Measurements from ENCODE around the gene ME1. TPM values are rescaled to one million over a fixed set of nuclear protein-coding genes. Genes with fewer than 3 reads are reported as not detected.

ME1 gene
- total RNA-seq, 1 experiment from 2014 or later, result 131 TPM

DNA sequence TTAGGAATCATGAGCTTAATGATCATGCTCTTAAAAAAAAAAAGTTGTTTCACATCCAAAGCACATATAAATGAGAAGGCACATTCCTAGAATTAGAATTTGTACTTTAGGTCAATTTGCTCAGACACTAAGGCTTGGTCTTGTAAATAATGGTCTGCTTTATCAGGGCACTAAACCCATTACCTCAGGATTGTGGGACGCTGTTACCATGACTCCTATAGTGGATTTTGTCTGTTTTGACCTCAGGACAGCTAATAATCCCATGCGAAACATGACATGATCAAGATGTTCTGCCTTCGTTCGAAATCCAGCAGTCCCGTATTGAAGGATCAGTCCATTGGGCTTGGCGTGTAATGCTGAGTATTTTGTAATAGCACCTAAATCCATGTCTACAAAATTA lies 240.2 kb downstream of the ME1 start:
- Mint-ChIP-seq H3K9me3 (ENCODE audit: unreplicated experiment) (no peaks in the 10 kb centered on the region), H3K27me3 (ENCODE audit: insufficient read depth, unreplicated experiment) (no peaks in the 10 kb centered on the region), H3K27ac (ENCODE audit: unreplicated experiment) (no peak overlapping the region), H3K36me3 (ENCODE audit: insufficient read depth, unreplicated experiment) (peaks cover 71% of the 10 kb centered on the region), H3K4me3 (ENCODE audit: unreplicated experiment) (no peak overlapping the region), H3K4me1 (ENCODE audit: low read depth, unreplicated experiment) (peaks cover 14% of the 10 kb centered on the region)
- no peaks in the 10 kb centered on the region for H3K9me3 ChIP-seq
- H3K4me1 ChIP-seq, result peaks cover 24% of the 10 kb centered on the region
- H3K36me3 ChIP-seq (ENCODE audit: control insufficient read depth, insufficient read depth, low read length), result peaks cover 2% of the 10 kb centered on the region; the same call in 1 of the 2 replicates
- peak; percentile 37 for DNase-seq
- no peak overlapping the region for H3K4me3 ChIP-seq (ENCODE audit: low read depth, low read length)
- no TSS peak for BruUV-seq (replicated peaks)
- intact Hi-C loops (cut with micrococcal nuclease; ENCODE audit: unreplicated experiment), result loop anchor here (10.0 kb wide), 1 partner anchor 324 kb away; the partner anchor contains the start of gene PRSS35
- ChIA-PET POLR2A (interaction anchor here (0.7 to 1.0 kb wide), 2 partner anchors 24 to 275 kb away, joined by 4 to 7 read pairs; no protein-coding TSS in a partner anchor), CTCF (no interaction called here)
- H3K27me3 ChIP-seq (replicated peaks; ENCODE audit: control insufficient read depth, insufficient read depth, low read length), result no peaks in the 10 kb centered on the region
- TF ChIP-seq, protein P1, sequence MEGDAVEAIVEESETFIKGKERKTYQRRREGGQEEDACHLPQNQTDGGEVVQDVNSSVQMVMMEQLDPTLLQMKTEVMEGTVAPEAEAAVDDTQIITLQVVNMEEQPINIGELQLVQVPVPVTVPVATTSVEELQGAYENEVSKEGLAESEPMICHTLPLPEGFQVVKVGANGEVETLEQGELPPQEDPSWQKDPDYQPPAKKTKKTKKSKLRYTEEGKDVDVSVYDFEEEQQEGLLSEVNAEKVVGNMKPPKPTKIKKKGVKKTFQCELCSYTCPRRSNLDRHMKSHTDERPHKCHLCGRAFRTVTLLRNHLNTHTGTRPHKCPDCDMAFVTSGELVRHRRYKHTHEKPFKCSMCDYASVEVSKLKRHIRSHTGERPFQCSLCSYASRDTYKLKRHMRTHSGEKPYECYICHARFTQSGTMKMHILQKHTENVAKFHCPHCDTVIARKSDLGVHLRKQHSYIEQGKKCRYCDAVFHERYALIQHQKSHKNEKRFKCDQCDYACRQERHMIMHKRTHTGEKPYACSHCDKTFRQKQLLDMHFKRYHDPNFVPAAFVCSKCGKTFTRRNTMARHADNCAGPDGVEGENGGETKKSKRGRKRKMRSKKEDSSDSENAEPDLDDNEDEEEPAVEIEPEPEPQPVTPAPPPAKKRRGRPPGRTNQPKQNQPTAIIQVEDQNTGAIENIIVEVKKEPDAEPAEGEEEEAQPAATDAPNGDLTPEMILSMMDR (IDR thresholded peaks at IDR 0.05; ENCODE audit: insufficient read depth in 1 of 2, low read depth in 1 of 2, low read length in 1 of 2, severe bottlenecking in 1 of 2, unreplicated experiment in 1 of 2), result no peak

- no peaks in the 10 kb centered on the region for H3K27me3 Mint-ChIP-seq (ENCODE audit: insufficient read depth, unreplicated experiment)
- peaks cover 80% of the 10 kb centered on the region for H3K36me3 Mint-ChIP-seq (ENCODE audit: insufficient read depth, unreplicated experiment)
- no peak overlapping the region for H3K4me3 Mint-ChIP-seq (ENCODE audit: unreplicated experiment)
- H3K9me3 Mint-ChIP-seq (ENCODE audit: unreplicated experiment), result no peaks in the 10 kb centered on the region
- peaks cover 15% of the 10 kb centered on the region for H3K4me1 ChIP-seq
- peaks cover 2% of the 10 kb centered on the region; the same call in 1 of the 2 replicates for H3K36me3 ChIP-seq (ENCODE audit: control insufficient read depth, insufficient read depth, low read length)
- H3K4me1 Mint-ChIP-seq (ENCODE audit: low read depth, unreplicated experiment), result peaks cover 6% of the 10 kb centered on the region
- TF ChIP-seq, protein P1 (IDR thresholded peaks at IDR 0.05; ENCODE audit: insufficient read depth in 1 of 2, low read depth in 1 of 2, low read length in 1 of 2, severe bottlenecking in 1 of 2, unreplicated experiment in 1 of 2), result no peak
- H3K27me3 ChIP-seq (replicated peaks; ENCODE audit: control insufficient read depth, insufficient read depth, low read length), result no peaks in the 10 kb centered on the region
- ChIA-PET POLR2A (no interaction called here), CTCF (no interaction called here)
- no peak overlapping the region for H3K4me3 ChIP-seq (ENCODE audit: low read depth, low read length)
- DNase-seq, result no peak
- H3K9me3 ChIP-seq, result no peaks in the 10 kb centered on the region
- intact Hi-C loops (cut with micrococcal nuclease; ENCODE audit: unreplicated experiment), result no loop called here
- BruUV-seq (replicated peaks), result no TSS peak
- no peak overlapping the region for H3K27ac Mint-ChIP-seq (ENCODE audit: unreplicated experiment)
These were observed 242.3 kb downstream of the ME1 start for GRCh38 chr6:83188501-83188900.

- Mint-ChIP-seq H3K9me3 (ENCODE audit: unreplicated experiment) (no peaks in the 10 kb centered on the region), H3K4me3 (ENCODE audit: unreplicated experiment) (no peak overlapping the region), H3K36me3 (ENCODE audit: insufficient read depth, unreplicated experiment) (peaks cover 90% of the 10 kb centered on the region), H3K27ac (ENCODE audit: unreplicated experiment) (no peak overlapping the region), H3K27me3 (ENCODE audit: insufficient read depth, unreplicated experiment) (no peaks in the 10 kb centered on the region), H3K4me1 (ENCODE audit: low read depth, unreplicated experiment) (peaks cover 6% of the 10 kb centered on the region)
- no peaks in the 10 kb centered on the region for H3K27me3 ChIP-seq (replicated peaks; ENCODE audit: control insufficient read depth, insufficient read depth, low read length)
- DNase-seq, result no peak
- POLR2A ChIA-PET, result no interaction called here
- CTCF ChIA-PET, result no interaction called here
- H3K36me3 ChIP-seq (ENCODE audit: control insufficient read depth, insufficient read depth, low read length), result peaks cover 4% of the 10 kb centered on the region; the same call in 1 of the 2 replicates
- no peak overlapping the region for H3K4me3 ChIP-seq (ENCODE audit: low read depth, low read length)
- H3K9me3 ChIP-seq, result no peaks in the 10 kb centered on the region
- intact Hi-C loops (cut with micrococcal nuclease; ENCODE audit: unreplicated experiment), result no loop called here
- 0 out of 2 replicates have a peak, but pooled peaks cover 3% of the 10 kb centered on the region for H3K4me1 ChIP-seq
- TF ChIP-seq, protein P1 (IDR thresholded peaks at IDR 0.05; ENCODE audit: insufficient read depth in 1 of 2, low read depth in 1 of 2, low read length in 1 of 2, severe bottlenecking in 1 of 2, unreplicated experiment in 1 of 2), result no peak
- BruUV-seq (replicated peaks), result no TSS peak
These were observed 245.8 kb downstream of the ME1 start for GRCh38 chr6:83185096-83185495.
